GM12878 (cell line): Measurements from ENCODE around the gene NECTIN1. TPM values are rescaled to one million over a fixed set of nuclear protein-coding genes. Genes with fewer than 3 reads are reported as not detected.

Source experiments
- ATAC-seq: fragments of 200-7000 bp; cut with Tn5 transposase; 3 replicates; pipeline ENCODE4 v1.9.1; 2020; ENCODE audit warnings: mild to moderate bottlenecking, moderate library complexity
- BruUV-seq: library from RNA; stranded (reverse); fragments of 400-500 nt; replicated peaks from 2 replicates; lab custom pipeline; 2021; lab: Mats Ljungman, UMichigan
- CTCF ChIA-PET: fragments of 300-600 bp; sonication (Branson Sonifier 250); formaldehyde crosslinking; extraction: SDS; loops from one replicate; lab custom pipeline; 2021; ENCODE audit warnings: inconsistent platforms; lab: Yijun Ruan, JAX
- POLR2A ChIA-PET: fragments of 350-600 bp; formaldehyde crosslinking; extraction: SDS; loops from one replicate; lab custom pipeline; 2021; ENCODE audit warnings: inconsistent platforms; lab: Charles Lee
- RAD21 ChIA-PET: fragments of 300-600 bp; sonication (Branson Sonifier 250); formaldehyde crosslinking; loops from one replicate; lab custom pipeline; 2023; ENCODE audit warnings: antibody characterized with exemption; ENCODE audit not compliant: unreplicated experiment; lab: Charles Lee
- SMC1A ChIA-PET: fragments of 300-600 bp; sonication (Branson Sonifier 250); formaldehyde crosslinking; loops from one replicate; lab custom pipeline; 2023; ENCODE audit not compliant: unreplicated experiment, uncharacterized antibody; lab: Charles Lee
- DNase-seq: peaks from one replicate; pipeline ENCODE4 v3.0.0-alpha.2; 2011; ENCODE audit warnings: low read depth, low spot score
- FAIRE-seq: peaks from 3 replicates; lab custom pipeline; 2011; peaks lifted over from hg19 to GRCh38; lab: Jason Lieb, UNC
- H2AFZ ChIP-seq: 2 replicates; pipeline ENCODE4 v1.6.0; 2011; ENCODE audit warnings: low read depth, low read length, control low read depth; ENCODE audit not compliant: control insufficient read depth
- H3K27ac ChIP-seq: 2 replicates; pipeline ENCODE4 v1.5.1; 2011; ENCODE audit warnings: control low read depth; ENCODE audit not compliant: control insufficient read depth, insufficient read depth
- H3K27me3 ChIP-seq, 2 experiments: replicated peaks in 1 of 2; 2 replicates each; pipeline versions ENCODE4 v1.6.0 to v1.6.1; 2011; ENCODE audit warnings: low read length in 1 of 2; ENCODE audit not compliant: control insufficient read depth in 2 of 2, insufficient read depth in 2 of 2
- H3K36me3 ChIP-seq, 2 experiments: 2 replicates each; pipeline ENCODE4 v1.5.1; 2011; ENCODE audit warnings: low read length in 1 of 2; ENCODE audit not compliant: control insufficient read depth in 2 of 2, insufficient read depth in 2 of 2
- H3K4me1 ChIP-seq: 2 replicates; pipeline ENCODE4 v1.6.1; 2011; ENCODE audit warnings: mild to moderate bottlenecking, low read length, moderate library complexity, mixed read lengths; ENCODE audit not compliant: control insufficient read depth, insufficient read depth
- H3K4me2 ChIP-seq: 2 replicates; pipeline ENCODE4 v1.6.0; 2011; ENCODE audit warnings: control low read depth; ENCODE audit not compliant: control insufficient read depth, insufficient read depth
- H3K4me3 ChIP-seq: fragments of 200-600 bp; sonication (generic); 2 replicates; pipeline ENCODE4 v1.5.1; 2016
- H3K79me2 ChIP-seq: 2 replicates; pipeline ENCODE4 v1.6.0; 2011; ENCODE audit warnings: low read length; ENCODE audit not compliant: control insufficient read depth, insufficient read depth
- H3K9ac ChIP-seq: 2 replicates; pipeline ENCODE4 v1.8.0; 2011; ENCODE audit warnings: low read length, control low read depth, mixed read lengths; ENCODE audit not compliant: control insufficient read depth, insufficient read depth
- H3K9me3 ChIP-seq: replicated peaks from 3 replicates; pipeline ENCODE4 v1.5.1; 2011; ENCODE audit warnings: mild to moderate bottlenecking, low read length; ENCODE audit not compliant: control insufficient read depth, insufficient read depth
- H4K20me1 ChIP-seq: 2 replicates; pipeline ENCODE4 v1.6.0; 2011; ENCODE audit not compliant: control insufficient read depth, insufficient read depth
- ASH2L ChIP-seq: fragments of 300-600, 200-600 bp; sonication (generic); IDR thresholded peaks from 2 replicates; pipeline ENCODE4 v1.6.1; 2017; ENCODE audit warnings: low read depth, mild to moderate bottlenecking, borderline replicate concordance
- ATF3 ChIP-seq: IDR thresholded peaks from 2 replicates; pipeline ENCODE4 v1.6.1; 2011; ENCODE audit warnings: low read depth, mild to moderate bottlenecking, low read length, moderate library complexity, borderline replicate concordance; ENCODE audit errors: extremely low read depth
- GATAD2B ChIP-seq: fragments of 450-650 bp; conservative IDR thresholded peaks from 2 replicates; pipeline ENCODE4 v1.6.1; 2017; ENCODE audit warnings: low read depth, mild to moderate bottlenecking, moderate library complexity
- HDAC6 ChIP-seq: fragments of 200-600 bp; sonication (generic); IDR thresholded peaks from one replicate; pipeline ENCODE4 v1.8.0; 2017; ENCODE audit warnings: antibody characterized with exemption; ENCODE audit not compliant: unreplicated experiment
- PRDM15 ChIP-seq: fragments of 450-650 bp; formaldehyde crosslinking; IDR thresholded peaks from 2 replicates; pipeline ENCODE4 v1.4.0; 2020; ENCODE audit warnings: mild to moderate bottlenecking, moderate library complexity
- SP1 ChIP-seq: IDR thresholded peaks from one replicate; pipeline ENCODE4 v1.6.1; 2011; ENCODE audit warnings: low read depth, low read length
- ZBTB4 ChIP-seq: fragments of 450-650 bp; formaldehyde crosslinking; IDR thresholded peaks from 2 replicates; pipeline ENCODE4 v1.4.0; 2022; ENCODE audit warnings: mild to moderate bottlenecking, moderate library complexity
- WGBS: methylation state at CpG from one replicate; pipeline ENCODE4 v1.1.6; 2016; ENCODE audit warnings: low lambda C conversion rate; ENCODE audit not compliant: insufficient replicate concordance, insufficient coverage; ENCODE audit errors: missing lambda C conversion rate; 5-methylcytosine and 5-hydroxymethylcytosine counted together
- in situ Hi-C: fragments of 300-500 bp; cut with MboI; formaldehyde crosslinking; loops from 9 replicates; pipeline ENCODE4 v1.14.3; 2018; ENCODE audit warnings: mixed read lengths
- intact Hi-C: fragments of 100-400 bp; cut with micrococcal nuclease; formaldehyde crosslinking; loops from one replicate; pipeline ENCODE4 v1.14.2; 2022; ENCODE audit not compliant: unreplicated experiment
- polyA plus RNA-seq, 11 experiments: library from polyadenylated mRNA; depleted of rRNA in 4 of 11; unstranded in 6 of 11; stranded (reverse) in 5 of 11; fragments of >200 nt; fragmentation: Nextera tagmentation in 4 of 11; fragmentation: Illumina TruSeq in 1 of 11; extraction: Ambion mirVana in 4 of 11; extraction: Trizol in 1 of 11; gene quantifications; 1 replicate in 1 of 11; 2 replicates in 10 of 11; pipeline versions ENCODE4 v1.2.1 to v1.2.3, GENCODE V29; 2011 to 2016; ENCODE audit warnings: inconsistent platforms in 2 of 11, missing spikeins in 2 of 11, low read depth in 1 of 11
- total RNA-seq, 4 experiments: library from RNA; depleted of rRNA in 3 of 4; stranded (reverse); fragments of >200 nt in 3 of 4; fragmentation: Illumina TruSeq in 1 of 4; extraction: Trizol in 1 of 4; gene quantifications; 2 replicates each; pipeline versions ENCODE4 v1.2.1 to v1.2.3, GENCODE V29; 2013 to 2021

The NECTIN1 gene
- total and polyA plus RNA-seq, 10 of the 15 experiments (the other 5 are each of a cell fraction or from before 2014, with no cell fraction given), result 0.97 to 9.2 (median 2.3) TPM

- H3K9ac ChIP-seq, result no peak overlapping the region
- H3K4me2 ChIP-seq, result no peak overlapping the region
- no peaks in the 10 kb centered on the region; a peak in 1 of 4 replicates for H3K36me3 ChIP-seq
- ChIA-PET SMC1A (interaction anchor here (0.5 kb wide), 1 partner anchor 1729 kb away, joined by 3 read pairs; no protein-coding TSS in a partner anchor), CTCF (interaction anchor here (0.9 kb wide), 1 partner anchor 54 kb away, joined by 3 read pairs; no protein-coding TSS in a partner anchor), RAD21 (interaction anchor here (1.1 kb wide), 1 partner anchor 12 kb away, joined by 3 read pairs; no protein-coding TSS in a partner anchor), POLR2A (interaction anchor here (0.6 kb wide), 1 partner anchor 44 kb away, joined by 3 read pairs; no protein-coding TSS in a partner anchor)
- H3K27ac ChIP-seq, result no peak overlapping the region
- BruUV-seq, result no TSS peak
- no peak overlapping the region for H2AFZ ChIP-seq
- FAIRE-seq (no peak), ATAC-seq (no peak), DNase-seq (no peak)
- peaks cover 11% of the 10 kb centered on the region for H3K4me1 ChIP-seq
- TF ChIP-seq ATF3 (no peak), HDAC6 (no peak), GATAD2B (no peak), SP1 (no peak), ZBTB4 (no peak), ASH2L (no peak), PRDM15 (no peak)
- 75% methylated on average over 19 of the region's 19 CpGs for WGBS
- intact Hi-C loops (no loop called here), in situ Hi-C loops (no loop called here)
- no peaks in the 10 kb centered on the region for H3K9me3 ChIP-seq
- H4K20me1 ChIP-seq, result no peaks in the 10 kb centered on the region
- H3K27me3 ChIP-seq, result no peaks in the 10 kb centered on the region
- no peaks in the 10 kb centered on the region for H3K79me2 ChIP-seq
- H3K4me3 ChIP-seq, result no peak overlapping the region
Measured at GRCh38 chr11:119686177-119686882, 42.7 kb downstream of the NECTIN1 start.
